ENCODE measurements around the gene STK25.
"Not testable (repeated sequence)": the region's sequence is repeated elsewhere in the genome, so short reads cannot be mapped to it uniquely, and the experiment has no call there.

STK25 gene

DNA sequence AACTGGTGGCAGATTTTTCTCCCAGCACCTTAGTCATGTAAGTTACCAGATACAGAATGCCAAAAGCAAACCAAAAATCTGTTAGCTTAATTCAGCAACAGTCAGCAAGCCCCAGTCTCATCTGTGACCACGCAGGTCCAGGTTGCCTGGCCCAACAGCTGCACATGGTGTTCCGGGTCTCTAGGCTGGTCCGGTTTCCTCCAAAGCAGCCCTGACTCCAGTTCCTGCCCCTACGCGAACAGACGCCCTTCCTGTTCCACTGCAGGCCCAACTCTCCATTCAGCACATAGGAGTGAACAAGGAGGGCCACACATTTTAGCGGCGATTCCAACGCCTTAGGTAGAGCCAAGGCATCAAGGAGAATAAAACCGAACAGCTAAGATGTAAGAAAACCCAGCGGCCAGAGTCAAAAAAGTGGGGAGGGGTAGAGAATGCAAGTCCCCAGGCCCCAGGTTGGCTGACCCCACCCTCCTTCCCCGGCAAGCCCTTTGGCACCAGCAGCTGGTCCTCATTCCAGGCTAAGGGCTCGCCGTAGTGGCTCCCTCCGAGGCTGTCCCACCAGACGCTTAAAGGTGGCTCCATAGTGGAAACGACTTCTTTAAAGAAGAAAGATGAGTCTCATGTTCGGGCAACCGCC is 1.5 kb downstream of the STK25 start:
- DNase-seq (ENCODE audit: extremely low read depth, low read depth) = no peak
- TF ChIP-seq, protein P1, sequence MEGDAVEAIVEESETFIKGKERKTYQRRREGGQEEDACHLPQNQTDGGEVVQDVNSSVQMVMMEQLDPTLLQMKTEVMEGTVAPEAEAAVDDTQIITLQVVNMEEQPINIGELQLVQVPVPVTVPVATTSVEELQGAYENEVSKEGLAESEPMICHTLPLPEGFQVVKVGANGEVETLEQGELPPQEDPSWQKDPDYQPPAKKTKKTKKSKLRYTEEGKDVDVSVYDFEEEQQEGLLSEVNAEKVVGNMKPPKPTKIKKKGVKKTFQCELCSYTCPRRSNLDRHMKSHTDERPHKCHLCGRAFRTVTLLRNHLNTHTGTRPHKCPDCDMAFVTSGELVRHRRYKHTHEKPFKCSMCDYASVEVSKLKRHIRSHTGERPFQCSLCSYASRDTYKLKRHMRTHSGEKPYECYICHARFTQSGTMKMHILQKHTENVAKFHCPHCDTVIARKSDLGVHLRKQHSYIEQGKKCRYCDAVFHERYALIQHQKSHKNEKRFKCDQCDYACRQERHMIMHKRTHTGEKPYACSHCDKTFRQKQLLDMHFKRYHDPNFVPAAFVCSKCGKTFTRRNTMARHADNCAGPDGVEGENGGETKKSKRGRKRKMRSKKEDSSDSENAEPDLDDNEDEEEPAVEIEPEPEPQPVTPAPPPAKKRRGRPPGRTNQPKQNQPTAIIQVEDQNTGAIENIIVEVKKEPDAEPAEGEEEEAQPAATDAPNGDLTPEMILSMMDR (IDR thresholded peaks at IDR 0.05; ENCODE audit: low read depth, low read length) = no peak

DNA sequence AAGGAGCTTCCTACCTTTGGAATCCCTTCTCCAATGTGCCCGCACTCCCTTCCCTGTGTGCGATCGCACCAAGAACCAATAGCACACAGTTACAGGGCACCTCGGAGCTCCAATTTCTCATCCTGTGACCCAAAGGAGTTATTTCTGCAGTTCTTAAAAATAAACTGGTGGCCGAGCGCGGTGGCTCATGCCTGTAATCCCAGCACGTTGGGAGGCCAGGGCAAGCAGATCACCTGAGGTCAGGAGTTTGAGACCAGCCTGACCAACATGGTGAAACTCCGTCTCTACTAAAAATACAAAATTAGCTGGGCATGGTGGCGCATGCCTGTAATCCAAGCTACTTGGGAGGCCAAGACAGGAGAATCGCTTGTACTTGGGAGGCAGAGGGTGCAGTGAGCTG is 2.1 kb downstream of the STK25 start:
- DNase-seq (ENCODE audit: extremely low read depth, low read depth) = not testable (repeated sequence)

DNA sequence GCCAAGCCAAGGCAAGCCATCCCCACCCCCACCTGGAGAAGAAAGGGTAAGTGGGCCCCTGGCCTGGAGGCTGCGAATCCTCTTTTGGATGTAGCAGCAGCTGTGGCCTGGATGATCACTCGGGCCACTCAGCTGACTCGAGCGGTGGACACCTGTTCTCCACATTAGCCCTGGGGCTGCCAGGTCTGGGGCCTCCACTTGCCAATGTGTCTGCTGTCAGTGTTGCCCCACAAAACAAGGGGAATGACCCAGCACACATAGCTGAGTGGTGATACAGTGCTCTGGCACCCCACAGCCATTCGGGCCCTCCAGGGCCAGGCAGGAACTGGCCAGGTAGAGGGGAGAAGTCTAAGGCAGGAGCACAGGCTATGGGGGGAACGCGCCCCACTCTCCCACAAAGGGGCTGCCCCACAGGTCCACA is 2.6 kb downstream of the STK25 start:
- no peak for DNase-seq (ENCODE audit: extremely low read depth, low read depth)
- TF ChIP-seq, protein P1 (IDR thresholded peaks at IDR 0.05; ENCODE audit: low read depth, low read length) = no peak

DNA sequence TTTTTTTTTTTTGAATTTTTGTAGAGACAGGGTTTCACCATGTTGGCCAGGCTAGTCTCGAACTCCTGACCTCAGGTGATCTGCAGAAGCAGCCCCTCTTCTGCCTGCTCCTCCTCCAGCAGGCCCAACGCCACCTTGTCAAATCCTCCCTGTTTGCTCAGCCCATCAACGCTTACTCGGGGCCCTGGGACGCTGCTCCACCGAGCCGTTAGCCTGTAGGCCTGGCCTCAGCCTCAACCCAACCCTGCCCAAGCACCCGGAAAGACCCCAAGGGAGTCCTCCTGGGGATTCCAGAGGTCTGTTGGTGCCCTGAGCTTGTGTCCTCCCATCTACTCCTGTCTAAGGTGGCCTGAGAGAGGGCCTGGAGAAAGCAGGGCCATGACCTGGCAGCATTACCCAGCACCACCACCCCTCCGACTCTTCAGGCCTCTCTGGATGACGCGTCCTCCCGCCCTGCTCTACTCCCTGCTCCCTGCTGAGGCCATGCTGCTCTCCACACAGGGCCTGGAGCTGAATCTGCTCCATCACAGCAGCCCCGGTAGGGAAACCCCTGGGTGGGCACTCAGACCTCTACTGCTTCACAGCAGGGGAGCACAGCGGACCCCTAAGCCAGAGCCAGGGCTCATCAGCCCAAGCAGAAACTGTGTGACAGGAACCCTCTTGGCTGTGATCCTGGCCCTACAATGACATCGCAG is 3.2 kb downstream of the STK25 start:
- TF ChIP-seq, protein P1 (IDR thresholded peaks at IDR 0.05; ENCODE audit: low read depth, low read length) = no peak
- no peak for DNase-seq (ENCODE audit: extremely low read depth, low read depth)

DNA sequence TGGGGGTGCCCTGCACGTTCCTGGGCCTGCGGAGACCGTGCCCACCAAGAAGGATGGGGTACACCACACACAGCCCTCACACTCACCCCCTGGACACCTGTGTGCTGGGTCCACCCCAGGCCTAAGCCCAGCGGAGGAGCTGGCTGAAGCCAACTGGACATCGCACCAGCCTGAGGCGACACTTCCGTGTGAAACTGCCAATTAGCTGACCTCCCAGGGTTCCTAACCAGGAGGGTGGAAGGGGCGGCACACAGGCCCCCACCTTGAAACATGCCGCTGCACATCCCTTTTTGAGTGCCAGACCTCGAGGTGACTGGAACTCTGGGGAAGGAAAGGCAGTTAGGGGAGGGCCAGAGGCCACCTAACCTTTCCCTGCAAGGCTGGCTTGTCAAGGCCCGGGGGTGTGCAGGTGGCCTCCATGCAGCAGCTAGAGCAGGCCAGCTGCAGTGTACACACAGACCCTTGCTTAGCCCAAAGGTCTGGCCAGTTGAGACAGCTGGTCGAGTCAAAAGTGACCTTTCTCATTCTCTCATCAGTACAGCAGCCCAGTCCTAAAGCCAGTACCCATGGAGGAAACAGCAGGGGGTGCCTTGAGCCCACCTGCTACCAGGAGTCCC is 4.5 kb downstream of the STK25 start:
- DNase-seq (ENCODE audit: extremely low read depth, low read depth) = no peak
- TF ChIP-seq, protein P1 (IDR thresholded peaks at IDR 0.05; ENCODE audit: low read depth, low read length) = no peak

DNA sequence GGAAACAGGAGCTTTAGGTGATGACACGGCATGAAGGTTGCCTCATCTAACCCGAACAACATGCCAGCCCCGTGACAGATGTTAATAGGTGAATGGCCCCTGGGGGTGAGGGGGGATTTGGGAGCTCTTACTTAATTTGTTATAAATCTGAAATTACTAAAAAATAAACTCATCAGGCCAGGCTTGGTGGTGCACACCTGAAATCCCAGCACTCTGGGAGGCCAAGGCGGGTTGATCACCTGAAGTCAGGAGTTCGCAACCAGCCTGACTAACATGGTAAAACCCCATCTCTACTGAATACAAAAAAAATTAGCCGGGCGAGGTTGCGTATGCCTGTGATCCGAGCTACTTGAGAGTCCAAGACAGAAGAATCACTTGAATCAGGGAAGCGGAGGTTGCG is 6.1 kb downstream of the STK25 start:
- DNase-seq (ENCODE audit: extremely low read depth, low read depth) = no peak
- TF ChIP-seq, protein P1 (IDR thresholded peaks at IDR 0.05; ENCODE audit: low read depth, low read length) = no peak

DNA sequence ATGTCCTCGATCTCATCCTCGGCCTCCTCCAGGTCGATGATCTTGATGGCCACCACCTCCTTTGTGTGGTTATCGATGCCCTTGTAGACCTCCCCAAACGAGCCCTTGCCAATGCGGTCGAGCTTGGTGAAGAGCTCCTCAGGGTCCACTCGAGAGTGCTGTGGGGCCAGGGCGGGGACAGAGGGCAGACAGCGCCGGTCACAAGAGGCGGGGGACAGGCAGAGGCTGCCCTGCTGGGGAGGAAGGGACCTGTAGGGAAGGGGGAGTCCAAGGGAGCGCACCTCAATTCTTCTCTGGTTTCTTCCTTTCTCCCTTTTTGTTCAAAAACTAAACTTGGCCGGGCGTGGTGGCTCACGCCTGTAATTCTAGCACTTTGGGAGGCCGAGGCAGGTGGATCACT is 6.8 kb downstream of the STK25 start:
- no peak for DNase-seq (ENCODE audit: extremely low read depth, low read depth)
- TF ChIP-seq, protein P1 (IDR thresholded peaks at IDR 0.05; ENCODE audit: low read depth, low read length) = no peak

All from AG09319 (cell line).